Liver (tissue), 3 donors: ENCODE data around the gene GRAMD1A.

Experiments
- CTCF ChIP-seq: fragments of 150-350 bp; IDR thresholded peaks from 2 replicates; pipeline ENCODE4 v1.5.1; 2017; ENCODE audit warnings: improper control_type of control experiment, low read depth, low read length; ENCODE audit not compliant: missing input control
- EGR1 ChIP-seq, 2 donors: IDR thresholded peaks; 2 replicates each; pipeline ENCODE4 v1.6.1; 2016 to 2018; ENCODE audit warnings: antibody characterized with exemption in 2 of 2, low read depth in 2 of 2
- JUND ChIP-seq, 2 donors: IDR thresholded peaks; 2 replicates each; pipeline ENCODE4 v1.6.1; 2016; ENCODE audit warnings: antibody characterized with exemption in 2 of 2
- REST ChIP-seq: IDR thresholded peaks from 2 replicates; pipeline ENCODE4 v1.6.1; 2016; ENCODE audit warnings: antibody characterized with exemption, mild to moderate bottlenecking
- TAF1 ChIP-seq: conservative IDR thresholded peaks from 2 replicates; pipeline ENCODE4 v1.6.1; 2016; ENCODE audit warnings: antibody characterized with exemption, mild to moderate bottlenecking
- YY1 ChIP-seq: IDR thresholded peaks from 2 replicates; pipeline ENCODE4 v1.6.1; 2016; ENCODE audit warnings: antibody characterized with exemption, mild to moderate bottlenecking
- donor health status: healthy.
- donor health status: healthy.

- no peak for TF ChIP-seq CTCF
- TF ChIP-seq TAF1 = no peak
- no peak for TF ChIP-seq YY1
- TF ChIP-seq JUND (IDR thresholded peaks at IDR 0.05) = no peak
- no peak for TF ChIP-seq REST
- no peak for TF ChIP-seq EGR1 (IDR thresholded peaks at IDR 0.05; ENCODE audit: low read depth in 2 of 2)
Observed at GRCh38 chr19:35069696-35070095, 69.6 kb downstream of the GRAMD1A start.
